ENCODE measurements around the gene AHDC1. TPM values are rescaled to one million over a fixed set of nuclear protein-coding genes. Genes with fewer than 3 reads are reported as not detected.

The AHDC1 gene
- total RNA-seq, 2 donors from 2014 or later, result 8.4 to 9.3 TPM

DNA sequence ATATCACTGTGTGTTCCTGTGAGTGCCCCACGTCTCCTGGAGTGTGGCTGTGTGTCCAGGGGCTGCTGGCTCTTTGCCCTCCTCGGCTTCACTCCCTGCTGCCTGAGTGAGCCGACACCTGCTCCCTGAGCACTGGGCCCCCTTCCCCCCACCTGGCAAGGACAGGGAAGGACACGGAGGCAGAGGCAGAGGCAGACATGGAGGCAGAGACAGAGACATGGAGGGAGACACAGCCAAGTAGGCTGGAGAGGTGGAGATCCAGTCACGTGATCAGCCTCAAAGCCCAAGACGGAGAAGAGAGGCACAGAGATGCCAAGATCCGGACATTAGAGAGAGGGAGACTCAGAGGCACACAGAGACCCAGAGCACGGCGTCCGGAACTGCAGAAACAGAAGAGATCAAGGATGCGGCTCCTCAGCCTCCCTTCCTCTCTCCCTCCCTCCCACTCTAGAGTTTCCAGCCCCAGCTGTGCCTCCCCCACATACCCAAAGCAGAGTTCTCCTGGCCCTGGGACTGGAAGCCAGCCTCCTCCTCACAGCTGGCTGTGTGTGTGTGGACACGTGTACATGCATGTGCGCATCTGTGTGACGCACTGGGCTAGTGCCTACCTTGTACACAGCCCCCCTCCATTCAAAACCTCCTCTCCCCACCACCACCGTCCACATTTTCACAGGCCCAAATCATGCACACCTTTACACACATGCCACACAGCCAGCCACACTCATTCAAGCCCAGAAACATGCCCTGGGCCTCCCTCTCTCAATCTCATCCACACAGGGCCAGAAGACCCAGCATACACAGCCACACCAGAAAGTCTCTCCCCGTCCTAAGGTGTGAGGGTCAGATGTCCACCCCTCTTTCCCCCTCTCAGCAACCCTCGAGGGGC is 74.9 kb downstream of the AHDC1 start:
- Mint-ChIP-seq H3K27me3 (ENCODE audit: low read depth) (no peaks in the 10 kb centered on the region), H3K27ac (no peak overlapping the region), H3K36me3 (ENCODE audit: insufficient read depth in 2 of 2) (peaks cover 0 to 2% of the 10 kb centered on the region in 2 donors), H3K4me3 (peak overlapping the region; percentile 47 to 80), H3K4me1 (ENCODE audit: low read depth) (peaks cover 55% of the 10 kb centered on the region), H3K9me3 (no peaks in the 10 kb centered on the region)
- DNase-seq (no peak), ATAC-seq (replicated peaks in 1 of 2) (no peak)

- H3K27ac Mint-ChIP-seq, result no peak overlapping the region
- peak overlapping the region; percentile 47 to 80 for H3K4me3 Mint-ChIP-seq
- peak; percentile 51 to 57 for DNase-seq
- H3K27me3 Mint-ChIP-seq (ENCODE audit: low read depth), result no peaks in the 10 kb centered on the region
- peaks cover 0 to 2% of the 10 kb centered on the region in 2 donors for H3K36me3 Mint-ChIP-seq (ENCODE audit: insufficient read depth in 2 of 2)
- H3K4me1 Mint-ChIP-seq (ENCODE audit: low read depth), result peaks cover 64% of the 10 kb centered on the region
- H3K9me3 Mint-ChIP-seq, result no peaks in the 10 kb centered on the region
- ATAC-seq (replicated peaks in 1 of 2), result peak; percentile 35 to 44
Measured at GRCh38 chr1:27527890-27528817, 75.8 kb downstream of the AHDC1 start.

DNA sequence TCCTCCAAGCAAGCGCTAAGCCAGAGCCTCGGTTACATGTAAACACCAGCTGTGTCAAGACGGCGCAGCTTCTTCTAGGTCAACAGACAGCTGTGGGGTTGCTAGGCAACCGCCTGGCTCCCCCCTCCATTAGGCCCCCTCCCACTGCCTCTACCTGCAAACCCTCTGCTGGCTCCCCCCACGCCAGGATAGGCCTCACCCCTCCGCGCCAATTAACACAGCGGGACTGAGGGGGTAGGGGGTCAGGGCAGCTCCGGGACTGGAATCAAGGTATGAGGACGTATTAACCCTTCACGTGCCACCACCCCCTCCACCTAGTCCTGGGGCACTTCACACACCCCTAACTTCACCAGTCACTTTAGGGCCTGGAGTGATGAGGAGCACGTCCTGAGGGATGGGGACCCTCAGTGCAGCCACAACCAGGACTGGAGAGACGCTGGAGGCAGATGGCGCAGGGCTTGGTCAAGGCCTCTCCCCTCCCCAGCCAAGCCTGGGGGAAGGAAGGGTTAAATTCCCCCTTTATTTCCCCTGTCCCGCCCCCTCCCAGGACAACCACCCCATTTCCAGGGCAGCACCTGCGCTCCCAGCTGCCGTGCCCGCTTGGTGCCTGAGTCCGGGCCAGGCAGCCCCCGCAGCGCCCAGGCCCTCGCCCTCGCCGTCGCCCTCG is 76.6 kb downstream of the AHDC1 start:
- H3K4me3 Mint-ChIP-seq, result peak overlapping the region; percentile 71 to 94
- H3K4me1 Mint-ChIP-seq (ENCODE audit: low read depth), result peaks cover 72% of the 10 kb centered on the region
- H3K36me3 Mint-ChIP-seq (ENCODE audit: insufficient read depth in 2 of 2), result peaks cover 0 to 2% of the 10 kb centered on the region in 2 donors
- H3K27me3 Mint-ChIP-seq (ENCODE audit: low read depth), result no peaks in the 10 kb centered on the region
- DNase-seq (no peak), ATAC-seq (replicated peaks in 1 of 2) (no peak)
- H3K27ac Mint-ChIP-seq, result no peak overlapping the region
- H3K9me3 Mint-ChIP-seq, result no peaks in the 10 kb centered on the region

DNA sequence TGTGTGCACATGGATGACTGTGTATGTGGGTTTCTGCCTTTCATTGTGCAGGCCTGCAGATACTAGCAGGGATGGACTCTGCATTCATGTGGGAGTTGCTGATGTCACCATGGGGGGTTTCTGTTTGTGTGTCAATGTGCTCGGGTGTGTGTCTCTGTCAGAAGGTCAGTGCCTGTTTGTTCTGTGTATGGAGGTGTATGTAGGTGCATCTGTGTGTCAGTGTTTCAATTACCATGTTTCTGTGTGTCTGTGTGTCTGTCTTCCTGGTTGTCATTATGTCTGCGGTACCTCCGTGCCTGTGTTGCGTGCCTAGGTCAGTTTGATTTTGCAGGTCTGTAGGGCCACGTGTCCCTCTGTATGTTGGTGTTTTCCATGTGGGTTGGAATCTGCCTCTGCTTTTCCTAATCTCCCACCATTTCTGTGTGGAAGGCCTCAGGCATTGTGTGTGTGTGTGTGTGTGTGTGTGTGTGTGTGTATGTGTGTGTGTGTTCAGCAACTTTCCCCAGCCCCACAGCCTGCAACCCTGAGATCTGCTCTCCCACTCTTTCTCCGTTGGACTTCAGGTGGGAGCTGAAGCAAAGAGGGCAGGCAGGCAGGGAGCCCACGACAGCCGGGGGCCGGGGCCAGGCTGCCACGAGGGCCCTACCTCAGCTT is 77.2 kb downstream of the AHDC1 start:
- Mint-ChIP-seq H3K9me3 (no peaks in the 10 kb centered on the region), H3K4me3 (peak overlapping the region; percentile 71 to 94), H3K27ac (peak overlapping the region; percentile 49), H3K27me3 (ENCODE audit: low read depth) (no peaks in the 10 kb centered on the region), H3K4me1 (ENCODE audit: low read depth) (peaks cover 72% of the 10 kb centered on the region), H3K36me3 (ENCODE audit: insufficient read depth in 2 of 2) (peaks cover 0 to 2% of the 10 kb centered on the region in 2 donors)
- DNase-seq, result peak in 1 of 2 donors; percentile 56
- peak; percentile 7 to 29 for ATAC-seq (replicated peaks in 1 of 2)

DNA sequence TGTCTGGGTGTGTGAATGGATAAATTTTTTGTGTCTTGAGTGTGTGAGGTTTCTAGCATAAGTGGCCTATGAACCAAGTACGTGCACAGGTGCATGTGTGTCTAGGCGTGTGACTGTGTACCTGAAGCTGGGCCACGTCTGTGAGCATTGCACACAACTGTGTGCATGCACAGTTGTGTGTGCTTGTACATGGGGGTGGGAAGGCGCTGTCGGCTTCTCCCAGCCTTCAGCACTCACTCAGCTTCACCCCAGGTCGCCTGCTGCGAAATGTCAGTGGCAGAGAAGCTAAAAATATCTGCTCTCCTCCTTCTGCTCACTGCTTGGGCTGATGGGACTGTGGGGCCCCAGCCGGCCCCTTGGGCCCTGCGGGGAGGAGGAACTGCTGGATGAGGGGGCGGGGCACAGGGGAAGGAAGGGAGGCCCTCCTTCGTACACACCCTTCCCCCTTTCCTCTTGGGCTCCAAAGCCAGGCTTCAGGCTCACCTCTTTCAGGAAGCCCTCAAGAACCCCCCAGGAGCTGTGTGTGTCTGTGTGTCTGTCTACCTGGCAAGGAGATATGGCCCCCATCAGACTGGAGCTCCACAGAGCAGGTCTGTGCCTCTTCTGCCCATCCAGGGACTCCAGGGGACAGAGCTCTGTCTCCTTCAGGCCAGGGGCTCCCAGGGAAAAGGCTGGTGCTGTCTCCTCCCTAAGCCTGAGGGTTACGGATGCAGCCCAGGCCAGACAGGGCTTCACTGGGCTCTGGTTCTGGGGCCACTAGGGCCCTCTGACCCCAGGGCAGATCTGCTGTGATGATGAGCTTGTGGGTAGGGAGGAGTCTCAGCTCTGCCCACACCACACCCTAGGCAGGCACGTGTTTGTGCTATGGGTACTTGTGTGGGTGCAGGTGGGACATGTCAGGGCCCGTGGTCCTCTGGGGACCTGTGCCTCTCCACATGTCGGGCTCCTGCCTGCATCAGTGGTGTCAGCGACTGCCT is 78.4 kb downstream of the AHDC1 start:
- peak; percentile 66 to 68 for DNase-seq
- Mint-ChIP-seq H3K4me3 (peak overlapping the region; percentile 71 to 94), H3K27ac (peak overlapping the region; percentile 49), H3K36me3 (ENCODE audit: insufficient read depth in 2 of 2) (peaks cover 0 to 2% of the 10 kb centered on the region in 2 donors), H3K27me3 (ENCODE audit: low read depth) (no peaks in the 10 kb centered on the region), H3K9me3 (no peaks in the 10 kb centered on the region), H3K4me1 (ENCODE audit: low read depth) (peaks cover 81% of the 10 kb centered on the region)
- peak; percentile 26 to 28 for ATAC-seq (replicated peaks in 1 of 2)

DNA sequence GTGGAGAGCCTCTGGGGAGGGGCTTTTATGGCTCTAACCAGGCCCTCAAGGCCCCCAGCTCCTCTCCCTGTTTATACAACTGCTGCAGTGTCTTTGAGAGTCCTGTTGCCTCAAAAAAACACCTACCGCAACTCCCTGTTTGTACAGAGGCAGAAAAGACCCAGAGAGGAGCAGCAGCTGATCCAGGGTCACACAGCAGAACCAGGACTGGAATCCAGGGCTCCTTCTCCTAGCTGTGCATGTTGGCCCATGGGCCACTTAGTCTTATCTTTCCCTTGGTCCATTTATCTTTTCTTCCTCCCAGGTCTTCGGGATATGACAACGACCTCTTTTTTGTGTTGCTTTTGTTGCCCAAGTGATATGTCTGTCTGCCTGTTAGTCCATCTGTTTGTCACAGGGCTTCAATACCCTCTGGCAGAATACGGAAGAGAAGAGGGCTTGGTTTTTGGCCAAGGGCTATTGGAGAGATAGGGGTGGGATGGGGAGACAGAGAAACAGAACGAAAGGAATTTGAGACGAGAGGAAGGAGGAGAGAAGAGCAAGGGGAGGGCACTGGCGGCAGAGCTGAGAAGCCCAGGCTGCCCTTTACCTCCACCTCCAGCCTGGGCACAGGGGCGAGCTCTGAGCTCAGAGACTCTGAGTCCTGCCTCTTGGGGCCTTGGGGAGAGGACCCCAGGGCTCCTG is 80.5 kb downstream of the AHDC1 start:
- no peak for ATAC-seq (replicated peaks in 1 of 2)
- DNase-seq, result no peak
- Mint-ChIP-seq H3K4me1 (ENCODE audit: low read depth) (peaks cover 86% of the 10 kb centered on the region), H3K27ac (peak overlapping the region; percentile 65), H3K27me3 (ENCODE audit: low read depth) (no peaks in the 10 kb centered on the region), H3K9me3 (no peaks in the 10 kb centered on the region), H3K4me3 (peak overlapping the region; percentile 91 to 94), H3K36me3 (ENCODE audit: insufficient read depth in 2 of 2) (peaks cover 0 to 2% of the 10 kb centered on the region in 2 donors)

- ATAC-seq (replicated peaks in 1 of 2) (peak; percentile 63 to 75), DNase-seq (peak; percentile 78 to 84)
- Mint-ChIP-seq H3K27me3 (ENCODE audit: low read depth) (no peaks in the 10 kb centered on the region), H3K27ac (peak overlapping the region; percentile 34), H3K4me3 (peak overlapping the region; percentile 91 to 94), H3K4me1 (ENCODE audit: low read depth) (peaks cover 90% of the 10 kb centered on the region), H3K36me3 (ENCODE audit: insufficient read depth in 2 of 2) (peaks cover 0 to 2% of the 10 kb centered on the region in 2 donors), H3K9me3 (no peaks in the 10 kb centered on the region)
Measured at GRCh38 chr1:27522432-27523336, 81.3 kb downstream of the AHDC1 start.

DNA sequence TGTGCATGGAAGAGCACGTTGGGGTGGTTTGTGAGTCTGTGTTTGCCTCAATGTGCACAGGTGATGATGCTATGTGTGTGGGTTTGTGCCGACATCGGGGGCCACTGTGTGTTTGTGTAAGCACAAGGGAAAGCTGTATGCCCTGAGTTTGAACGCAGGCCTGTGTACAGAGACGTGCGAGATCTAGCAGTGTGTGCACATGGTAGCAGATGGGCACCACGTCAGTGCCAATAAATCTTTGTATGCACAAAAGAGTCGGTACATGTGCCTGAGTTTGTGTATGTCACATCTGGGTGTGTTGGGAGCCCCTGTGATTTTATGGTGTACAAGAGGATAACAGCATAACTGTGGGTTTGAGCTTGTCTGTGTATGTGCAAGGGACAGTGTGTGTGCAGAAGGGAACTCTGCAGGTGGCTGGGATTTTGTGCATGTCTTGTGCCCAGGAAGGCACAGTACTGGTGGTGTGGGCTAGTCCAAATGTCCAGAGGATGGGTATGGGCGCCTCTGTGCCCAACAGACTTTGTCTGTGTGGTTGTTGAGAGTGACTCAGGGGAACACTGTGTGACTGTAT is 82.0 kb downstream of the AHDC1 start:
- peak; percentile 7 to 10 for ATAC-seq (replicated peaks in 1 of 2)
- Mint-ChIP-seq H3K4me1 (ENCODE audit: low read depth) (peaks cover 89% of the 10 kb centered on the region), H3K27me3 (ENCODE audit: low read depth) (no peaks in the 10 kb centered on the region), H3K9me3 (no peaks in the 10 kb centered on the region), H3K4me3 (peak overlapping the region; percentile 91 to 94), H3K36me3 (ENCODE audit: insufficient read depth in 2 of 2) (peaks cover 0 to 2% of the 10 kb centered on the region in 2 donors), H3K27ac (peak overlapping the region; percentile 81)
- DNase-seq, result no peak

DNA sequence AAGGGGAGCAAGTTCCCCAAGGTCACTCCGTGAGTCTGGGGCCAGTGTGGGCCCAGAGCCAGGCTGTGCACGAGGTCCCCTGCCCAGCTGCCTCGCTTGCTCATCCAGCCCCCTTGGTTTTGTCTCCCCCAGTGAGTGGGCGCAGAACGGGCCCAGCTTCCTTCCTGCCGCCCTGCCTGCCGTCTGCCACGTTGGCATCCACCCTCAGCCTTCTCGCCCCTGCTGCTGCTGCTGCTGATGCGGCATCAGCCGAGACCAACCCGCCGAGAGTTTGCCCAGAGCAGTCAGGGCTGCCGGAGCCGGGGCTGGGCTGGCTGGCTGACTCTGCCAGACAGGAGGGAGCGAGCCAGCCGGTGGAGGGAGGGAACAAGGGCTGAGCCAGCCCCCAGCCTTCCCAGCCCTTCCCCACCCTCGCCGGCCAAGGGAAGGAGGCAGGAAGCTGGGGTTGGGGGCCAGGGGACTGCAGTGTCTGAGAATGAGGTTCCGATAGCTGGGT is 82.6 kb downstream of the AHDC1 start:
- peak; percentile 28 to 38 for ATAC-seq (replicated peaks in 1 of 2)
- Mint-ChIP-seq H3K4me3 (peak overlapping the region; percentile 91 to 94), H3K27ac (peak overlapping the region; percentile 81), H3K4me1 (ENCODE audit: low read depth) (peaks cover 85% of the 10 kb centered on the region), H3K9me3 (no peaks in the 10 kb centered on the region), H3K27me3 (ENCODE audit: low read depth) (no peaks in the 10 kb centered on the region), H3K36me3 (ENCODE audit: insufficient read depth in 2 of 2) (peaks cover 0 to 2% of the 10 kb centered on the region in 2 donors)
- DNase-seq, result peak; percentile 65 to 75

DNA sequence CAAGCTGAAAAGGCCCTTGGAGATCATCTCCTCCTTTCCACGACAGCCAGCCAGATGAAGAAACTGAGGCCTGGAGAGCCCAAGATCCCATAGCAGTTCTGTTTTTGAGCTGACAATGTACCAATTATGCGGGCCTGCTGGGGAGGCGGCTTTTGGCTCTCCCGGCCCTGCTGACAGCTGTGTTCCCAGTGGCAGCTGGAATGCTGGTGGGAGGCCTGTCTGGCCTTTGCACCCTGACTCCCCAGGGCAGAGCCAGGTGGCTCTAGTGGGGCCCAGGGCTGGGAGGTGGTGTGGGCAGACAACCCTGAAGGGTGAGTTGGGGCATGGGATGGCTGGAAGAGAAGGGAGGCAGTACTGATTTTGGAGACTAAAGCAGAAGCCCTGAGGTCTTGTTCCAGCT is 83.3 kb downstream of the AHDC1 start:
- Mint-ChIP-seq H3K4me1 (ENCODE audit: low read depth) (peaks cover 78% of the 10 kb centered on the region), H3K27me3 (ENCODE audit: low read depth) (no peaks in the 10 kb centered on the region), H3K4me3 (peak overlapping the region; percentile 91 to 94)

More for the DNA sequence above, 83.3 kb downstream of the AHDC1 start:
- ATAC-seq (replicated peaks in 1 of 2), result no peak
- no peaks in the 10 kb centered on the region for H3K9me3 Mint-ChIP-seq
- DNase-seq, result no peak
- peaks cover 0 to 2% of the 10 kb centered on the region in 2 donors for H3K36me3 Mint-ChIP-seq (ENCODE audit: insufficient read depth in 2 of 2)
- no peak overlapping the region for H3K27ac Mint-ChIP-seq

All from activated T-cell treated with anti-CD3 and anti-CD28 coated beads, Interleukin-2, amount 50 U/mL, for 72 hours (primary cell).